ENCODE data around the gene BCAS3. TPM values are rescaled to one million over a fixed set of nuclear protein-coding genes. Genes with fewer than 3 reads are reported as not detected.
"Not testable (repeated sequence)": the region's sequence is repeated elsewhere in the genome, so short reads cannot be mapped to it uniquely, and the experiment has no call there.

The BCAS3 gene
- total RNA-seq, 1 donor from 2014 or later: 17.1 TPM

GRCh38 chr17:60863892-60864707, 186.4 kb downstream of the BCAS3 start:
- DNase-seq (ENCODE audit: low read depth, low spot score): no peak

DNA sequence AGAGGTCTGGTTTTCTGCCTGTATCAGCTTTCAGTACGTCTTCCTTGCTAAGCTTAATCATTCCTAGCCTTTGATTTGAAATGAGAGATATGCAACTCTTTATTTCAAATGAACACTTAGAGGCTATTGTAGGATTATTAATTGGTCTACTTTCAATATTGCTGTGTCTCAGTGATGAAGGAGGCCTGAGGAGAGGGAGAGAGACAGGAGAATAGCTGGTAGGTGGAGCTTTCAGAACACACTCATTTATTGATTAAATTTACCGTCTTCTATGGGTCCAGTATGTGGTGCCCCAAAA, 187.0 kb downstream of the BCAS3 start:
- DNase-seq (ENCODE audit: low read depth, low spot score): no peak

DNA sequence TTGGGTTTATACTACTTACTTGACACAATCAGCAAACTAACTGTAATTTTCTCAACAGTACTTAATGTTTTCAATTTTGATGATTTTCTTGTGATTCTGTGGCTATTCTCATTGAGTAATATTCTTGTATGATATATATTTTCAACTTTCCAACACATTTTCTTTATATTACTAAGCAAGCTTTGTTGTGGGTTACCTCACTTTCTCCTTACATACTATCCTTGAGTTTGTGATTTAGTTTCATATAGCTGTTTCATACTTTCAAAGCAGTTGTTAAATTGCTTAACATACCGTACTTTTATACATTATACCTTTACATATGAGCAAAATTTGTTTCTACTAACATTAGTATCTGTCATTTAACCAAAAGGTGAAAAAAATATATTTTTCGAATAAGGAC, 197.1 kb downstream of the BCAS3 start:
- DNase-seq (ENCODE audit: low read depth, low spot score): no peak

DNA sequence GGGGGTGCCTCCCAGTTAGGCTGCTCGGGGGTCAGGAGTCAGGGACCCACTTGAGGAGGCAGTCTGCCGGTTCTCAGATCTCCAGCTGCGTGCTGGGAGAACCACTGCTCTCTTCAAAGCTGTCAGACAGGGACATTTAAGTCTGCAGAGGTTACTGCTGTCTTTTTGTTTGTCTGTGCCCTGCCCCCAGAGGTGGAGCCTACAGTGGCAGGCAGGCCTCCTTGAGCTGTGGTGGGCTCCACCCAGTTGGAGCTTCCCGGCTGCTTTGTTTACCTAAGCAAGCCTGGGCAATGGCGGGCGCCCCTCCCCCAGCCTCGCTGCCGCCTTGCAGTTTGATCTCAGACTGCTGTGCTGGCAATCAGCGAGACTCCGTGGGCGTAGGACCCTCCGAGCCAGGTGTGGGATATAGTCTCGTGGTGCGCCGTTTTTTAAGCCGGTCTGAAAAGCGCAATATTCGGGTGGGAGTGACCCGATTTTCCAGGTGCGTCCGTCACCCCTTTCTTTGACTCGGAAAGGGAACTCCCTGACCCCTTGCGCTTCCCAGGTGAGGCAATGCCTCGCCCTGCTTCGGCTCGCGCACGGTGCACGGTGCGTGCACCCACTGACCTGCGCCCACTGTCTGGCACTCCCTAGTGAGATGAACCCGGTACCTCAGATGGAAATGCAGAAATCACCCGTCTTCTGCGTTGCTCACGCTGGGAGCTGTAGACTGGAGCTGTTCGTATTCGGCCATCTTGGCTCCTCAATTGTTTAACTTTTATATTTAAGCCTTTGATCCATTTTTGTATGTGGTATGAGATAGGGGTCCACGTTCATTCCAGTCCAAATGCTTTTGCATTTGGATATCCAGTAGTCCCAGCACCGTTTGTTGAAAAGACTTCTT, 209.3 kb downstream of the BCAS3 start:
- DNase-seq (ENCODE audit: low read depth, low spot score): not testable (repeated sequence)

GRCh38 chr17:60887614-60888028, 210.0 kb downstream of the BCAS3 start:
- no peak for DNase-seq (ENCODE audit: low read depth, low spot score)

DNA sequence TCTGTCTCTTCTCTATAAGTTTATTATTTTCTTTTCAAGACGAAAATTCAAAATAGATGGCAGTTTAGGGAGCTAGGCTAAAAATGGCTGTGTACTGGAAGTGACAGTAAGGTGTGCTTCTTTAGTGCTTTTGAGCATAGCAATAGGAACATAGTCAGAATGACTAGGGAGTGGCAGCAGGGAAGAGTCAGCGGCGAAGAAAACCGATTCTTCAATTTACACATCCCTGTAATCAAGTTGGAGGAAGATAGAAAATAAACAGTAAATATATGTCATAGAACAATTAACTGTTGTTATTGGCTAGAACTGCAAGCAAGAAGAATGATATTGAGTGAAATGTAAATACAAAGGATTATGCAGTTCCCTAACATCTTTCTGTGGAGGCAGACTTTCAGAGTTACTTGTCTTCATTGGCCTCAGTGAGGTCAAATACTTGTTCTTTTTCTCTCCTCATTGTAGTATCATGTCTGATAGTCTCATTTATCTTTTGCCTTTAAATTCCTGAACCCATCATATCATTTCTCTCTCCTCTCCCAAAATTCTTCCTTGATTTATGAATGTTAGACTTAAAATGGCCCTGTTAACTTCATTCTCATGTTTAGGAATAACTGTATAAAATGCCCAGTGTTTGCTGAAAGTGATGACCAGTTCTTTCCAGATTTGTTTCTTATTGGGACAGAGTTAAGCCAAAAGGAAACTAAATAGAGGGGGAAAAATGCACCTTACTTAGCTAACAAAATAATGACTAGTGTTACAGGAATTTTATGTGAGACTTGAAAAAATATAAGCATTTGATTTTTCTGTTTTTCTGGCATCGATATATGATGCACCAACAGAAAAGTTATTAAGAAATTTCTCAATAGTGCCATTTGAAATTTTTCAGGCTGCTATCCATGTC, 211.4 kb downstream of the BCAS3 start:
- no peak for DNase-seq (ENCODE audit: low read depth, low spot score)

DNA sequence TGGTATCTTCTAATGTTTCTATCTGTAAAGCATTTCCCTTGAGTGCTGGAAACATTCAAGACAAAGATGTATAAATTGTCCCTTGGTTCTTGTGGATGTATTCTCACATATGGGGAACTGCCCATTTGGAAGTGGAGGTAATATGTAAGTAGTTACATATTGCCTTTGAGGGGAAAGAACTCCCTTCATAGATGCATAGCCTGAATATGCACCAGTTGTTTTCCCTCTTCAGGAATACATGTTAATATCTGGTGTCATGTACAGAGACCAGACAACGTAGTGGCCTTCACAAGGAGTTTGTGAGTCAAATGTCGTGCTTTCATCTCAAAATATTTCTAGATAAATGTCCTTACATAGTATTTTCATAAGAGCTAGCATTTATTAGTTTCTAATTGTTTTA, 213.5 kb downstream of the BCAS3 start:
- DNase-seq (ENCODE audit: low read depth, low spot score): no peak

GRCh38 chr17:60893475-60893874, 215.8 kb downstream of the BCAS3 start:
- DNase-seq (ENCODE audit: low read depth, low spot score): no peak

DNA sequence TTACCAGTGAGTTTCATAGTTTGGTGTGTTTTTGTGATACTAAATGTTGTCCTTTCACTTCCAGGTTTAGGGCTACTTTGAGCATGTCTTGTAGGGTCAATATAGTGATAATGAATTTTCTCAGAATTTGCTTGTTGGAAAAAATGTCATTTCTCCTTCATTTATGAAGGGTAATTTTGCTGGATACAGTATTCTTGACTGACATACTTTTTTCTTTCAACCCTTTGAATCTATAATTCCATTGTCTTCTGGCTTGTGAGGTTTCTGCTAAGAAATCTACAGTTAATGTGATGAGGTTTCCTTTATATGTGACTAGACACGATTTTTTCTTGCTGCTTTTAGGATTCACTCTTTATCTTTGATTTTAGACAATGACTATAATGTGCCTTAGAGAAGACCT, 219.3 kb downstream of the BCAS3 start:
- DNase-seq (ENCODE audit: low read depth, low spot score): no peak

- no peak for DNase-seq (ENCODE audit: low read depth, low spot score)
Observed at GRCh38 chr17:60899115-60899514, 221.5 kb downstream of the BCAS3 start.

DNA sequence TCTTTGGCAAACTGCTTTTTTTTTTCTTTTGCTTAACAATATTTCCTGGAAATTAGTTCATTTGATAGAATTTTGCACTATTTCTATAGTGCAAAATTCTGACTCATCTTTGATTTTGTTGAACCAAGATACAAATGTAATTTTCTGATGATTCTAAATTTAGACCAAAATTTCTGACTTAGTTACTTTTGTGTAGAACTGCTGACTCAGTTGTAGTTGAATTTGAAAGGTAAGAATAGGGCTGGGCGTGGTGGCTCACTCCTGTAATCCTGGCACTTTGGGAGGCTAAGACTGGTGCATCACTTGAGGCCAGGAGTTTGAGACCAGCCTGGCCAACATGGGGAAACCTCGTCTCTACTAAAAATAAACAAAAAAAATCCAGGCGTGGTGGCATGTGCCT, 223.0 kb downstream of the BCAS3 start:
- DNase-seq (ENCODE audit: low read depth, low spot score): no peak

DNA sequence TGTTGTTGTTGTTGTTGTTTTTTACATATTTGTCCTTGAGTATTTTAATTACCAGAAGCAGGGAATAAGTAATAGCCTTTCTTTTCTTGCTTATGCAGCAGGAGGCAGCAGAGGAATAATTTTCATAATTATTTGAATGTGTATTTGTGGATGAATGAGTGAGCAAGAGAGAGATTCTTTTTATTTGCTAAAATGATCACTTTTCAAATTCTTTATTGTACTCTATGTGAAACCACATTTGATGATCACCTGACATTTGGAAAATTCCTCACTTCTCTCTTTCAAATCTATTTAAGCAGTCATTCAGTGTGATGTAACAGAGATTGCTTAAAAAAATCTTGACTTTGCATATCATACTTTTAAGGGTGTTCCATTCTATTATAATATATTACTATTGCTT, 223.6 kb downstream of the BCAS3 start:
- no peak for DNase-seq (ENCODE audit: low read depth, low spot score)

- no peak for DNase-seq (ENCODE audit: low read depth, low spot score)
Observed at GRCh38 chr17:60901806-60902205, 224.2 kb downstream of the BCAS3 start.

DNA sequence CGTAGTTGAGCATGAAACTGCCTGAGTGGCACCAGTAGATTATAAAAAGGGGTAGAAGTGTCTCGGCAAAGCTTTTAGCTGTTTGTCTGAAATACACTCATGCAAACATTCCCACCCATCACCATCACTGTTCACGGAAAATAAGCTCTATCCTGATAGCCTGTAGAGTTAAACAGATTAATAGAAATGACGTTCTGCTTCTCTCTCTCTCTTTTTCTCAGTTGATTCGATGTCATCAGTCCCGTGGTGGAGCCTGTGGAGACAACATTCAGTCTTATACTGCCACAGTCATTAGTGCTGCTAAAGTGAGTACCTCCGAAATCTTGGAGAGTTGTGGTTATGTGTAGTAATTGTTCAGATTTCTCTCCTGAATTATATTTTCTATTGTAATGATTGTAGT, 224.7 kb downstream of the BCAS3 start:
- DNase-seq (ENCODE audit: low read depth, low spot score): no peak

- DNase-seq (ENCODE audit: low read depth, low spot score): no peak
Observed at GRCh38 chr17:60904582-60904981, 226.9 kb downstream of the BCAS3 start.

DNA sequence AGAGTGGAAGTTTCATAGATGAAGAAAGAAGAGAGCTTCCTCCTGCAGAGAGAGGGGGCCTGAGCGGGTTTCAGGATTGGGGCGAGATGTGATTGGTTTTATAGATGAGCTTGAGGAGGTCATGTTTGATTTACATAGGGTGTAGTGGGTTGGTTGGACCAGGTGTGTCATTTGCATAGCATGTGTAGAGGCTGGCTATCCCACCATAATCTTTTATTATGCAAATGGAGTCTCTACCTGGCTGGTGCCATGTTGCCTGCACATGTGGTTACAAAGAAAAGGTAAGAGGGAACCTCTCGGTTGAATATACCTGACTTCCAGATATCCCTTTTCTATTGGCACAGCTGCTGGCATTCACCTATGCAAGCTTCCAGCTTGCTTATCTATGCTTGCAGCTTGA, 228.1 kb downstream of the BCAS3 start:
- no peak for DNase-seq (ENCODE audit: low read depth, low spot score)

DNA sequence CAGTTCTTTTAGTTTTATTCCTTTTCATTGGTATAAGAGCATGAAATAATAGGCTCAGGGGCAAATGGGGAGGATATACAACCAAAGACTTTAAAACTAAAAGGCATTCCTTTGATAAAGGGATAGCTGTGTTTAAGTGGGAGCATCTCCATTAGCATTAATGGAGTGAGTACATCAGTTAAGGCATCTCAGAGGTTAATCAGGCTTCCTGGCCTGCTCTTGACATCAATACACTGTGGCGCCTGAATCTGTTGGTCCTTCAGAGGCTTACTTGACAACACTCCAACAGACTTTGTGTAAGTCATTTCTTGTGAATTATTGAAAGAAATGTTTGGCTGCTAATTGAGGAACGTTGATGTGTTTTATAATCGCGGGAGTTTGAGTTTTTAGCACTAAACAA, 230.7 kb downstream of the BCAS3 start:
- DNase-seq (ENCODE audit: low read depth, low spot score): no peak

DNA sequence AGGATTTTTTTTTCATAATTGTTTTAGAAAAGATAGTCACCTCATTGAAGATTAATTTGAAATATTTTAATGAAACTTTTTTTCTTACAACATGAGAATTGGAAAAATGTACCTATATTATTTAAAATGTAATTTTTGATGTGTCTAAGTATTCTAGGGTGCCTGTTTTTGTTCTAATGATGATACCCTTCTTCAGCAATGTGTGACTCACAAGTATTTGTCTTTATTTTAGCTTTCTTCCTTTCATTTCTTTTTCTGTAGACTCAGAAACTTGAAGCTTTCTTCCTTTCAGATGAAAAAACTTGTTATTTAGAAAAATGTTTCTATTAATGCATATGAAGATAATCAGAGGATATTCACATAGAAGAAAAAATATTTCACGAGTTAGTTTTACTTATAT, 231.8 kb downstream of the BCAS3 start:
- no peak for DNase-seq (ENCODE audit: low read depth, low spot score)

GRCh38 chr17:60910415-60910814, 232.8 kb downstream of the BCAS3 start:
- DNase-seq (ENCODE audit: low read depth, low spot score): no peak

GRCh38 chr17:60914078-60914477, 236.4 kb downstream of the BCAS3 start:
- DNase-seq (ENCODE audit: low read depth, low spot score): no peak

GRCh38 chr17:60916043-60916442, 238.4 kb downstream of the BCAS3 start:
- no peak for DNase-seq (ENCODE audit: low read depth, low spot score)

DNA sequence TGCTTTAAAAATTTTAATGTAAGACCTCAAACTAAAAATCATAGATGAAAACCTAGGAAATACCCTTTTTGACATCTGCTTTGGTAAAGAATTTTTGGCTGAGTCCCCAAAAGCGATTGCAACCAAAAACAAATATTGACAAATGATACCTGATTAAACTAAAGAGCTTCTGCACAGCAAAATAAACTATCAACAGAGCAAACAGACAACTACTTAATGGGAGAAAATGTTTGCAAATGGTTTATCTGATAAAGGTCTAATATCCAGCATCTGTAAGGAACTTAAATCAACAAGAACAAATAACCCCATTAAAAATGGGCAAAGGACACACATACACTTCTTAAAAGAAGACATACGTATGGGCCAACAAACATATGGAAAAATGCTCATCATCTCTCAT, 242.5 kb downstream of the BCAS3 start:
- DNase-seq (ENCODE audit: low read depth, low spot score): no peak

All from pulmonary artery endothelial cell (primary cell).